GM12872 (cell line): Measurements from ENCODE around the gene CPT1B.
A peak's percentile ranks its signal among the peaks of the same experiment; 100 is the strongest.

Experiments used
- CTCF ChIP-seq: IDR thresholded peaks from 3 replicates; pipeline ENCODE4 v1.5.1; 2011; ENCODE audit warnings: low read depth, mild to moderate bottlenecking, low read length, moderate library complexity; ENCODE audit not compliant: insufficient read depth

Gene CPT1B

GRCh38 chr22:50542416-50542927 lies 35.8 kb downstream of the CPT1B start:
- peak; percentile 40; the same call in 2 of the 3 replicates for TF ChIP-seq CTCF

GRCh38 chr22:50540381-50540780 lies 37.8 kb downstream of the CPT1B start:
- no peak for TF ChIP-seq CTCF

- TF ChIP-seq CTCF, result no peak
Measured at GRCh38 chr22:50537765-50538164, 40.5 kb downstream of the CPT1B start.

GRCh38 chr22:50536226-50536625 lies 42.0 kb downstream of the CPT1B start:
- no peak for TF ChIP-seq CTCF

GRCh38 chr22:50535113-50535512 lies 43.1 kb downstream of the CPT1B start:
- TF ChIP-seq CTCF, result no peak

- no peak for TF ChIP-seq CTCF
Measured at GRCh38 chr22:50532824-50533796, 45.1 kb downstream of the CPT1B start.

GRCh38 chr22:50531962-50532674 lies 46.1 kb downstream of the CPT1B start:
- no peak for TF ChIP-seq CTCF
